GM10266 (cell line): ENCODE measurements around the gene ADAMTS3.

Experiments used
- DNase-seq: peaks from one replicate; pipeline ENCODE4 v3.0.0; 2012; ENCODE audit errors: extremely low spot score
- TF ChIP-seq, protein P1 (sequence below): IDR thresholded peaks from 2 replicates; pipeline ENCODE4 v1.5.1; 2012; ENCODE audit warnings: mild to moderate bottlenecking, low read depth; ENCODE audit not compliant: control insufficient read depth, insufficient read depth; ENCODE audit errors: missing control alignments

The ADAMTS3 gene

GRCh38 chr4:72358483-72358882, 210.5 kb downstream of the ADAMTS3 start:
- TF ChIP-seq, protein P1, sequence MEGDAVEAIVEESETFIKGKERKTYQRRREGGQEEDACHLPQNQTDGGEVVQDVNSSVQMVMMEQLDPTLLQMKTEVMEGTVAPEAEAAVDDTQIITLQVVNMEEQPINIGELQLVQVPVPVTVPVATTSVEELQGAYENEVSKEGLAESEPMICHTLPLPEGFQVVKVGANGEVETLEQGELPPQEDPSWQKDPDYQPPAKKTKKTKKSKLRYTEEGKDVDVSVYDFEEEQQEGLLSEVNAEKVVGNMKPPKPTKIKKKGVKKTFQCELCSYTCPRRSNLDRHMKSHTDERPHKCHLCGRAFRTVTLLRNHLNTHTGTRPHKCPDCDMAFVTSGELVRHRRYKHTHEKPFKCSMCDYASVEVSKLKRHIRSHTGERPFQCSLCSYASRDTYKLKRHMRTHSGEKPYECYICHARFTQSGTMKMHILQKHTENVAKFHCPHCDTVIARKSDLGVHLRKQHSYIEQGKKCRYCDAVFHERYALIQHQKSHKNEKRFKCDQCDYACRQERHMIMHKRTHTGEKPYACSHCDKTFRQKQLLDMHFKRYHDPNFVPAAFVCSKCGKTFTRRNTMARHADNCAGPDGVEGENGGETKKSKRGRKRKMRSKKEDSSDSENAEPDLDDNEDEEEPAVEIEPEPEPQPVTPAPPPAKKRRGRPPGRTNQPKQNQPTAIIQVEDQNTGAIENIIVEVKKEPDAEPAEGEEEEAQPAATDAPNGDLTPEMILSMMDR: no peak
- DNase-seq: no peak

GRCh38 chr4:72357908-72358307, 211.1 kb downstream of the ADAMTS3 start:
- DNase-seq: no peak
- TF ChIP-seq, protein P1: no peak

GRCh38 chr4:72352711-72353110, 216.3 kb downstream of the ADAMTS3 start:
- TF ChIP-seq, protein P1: no peak
- DNase-seq: no peak

DNA sequence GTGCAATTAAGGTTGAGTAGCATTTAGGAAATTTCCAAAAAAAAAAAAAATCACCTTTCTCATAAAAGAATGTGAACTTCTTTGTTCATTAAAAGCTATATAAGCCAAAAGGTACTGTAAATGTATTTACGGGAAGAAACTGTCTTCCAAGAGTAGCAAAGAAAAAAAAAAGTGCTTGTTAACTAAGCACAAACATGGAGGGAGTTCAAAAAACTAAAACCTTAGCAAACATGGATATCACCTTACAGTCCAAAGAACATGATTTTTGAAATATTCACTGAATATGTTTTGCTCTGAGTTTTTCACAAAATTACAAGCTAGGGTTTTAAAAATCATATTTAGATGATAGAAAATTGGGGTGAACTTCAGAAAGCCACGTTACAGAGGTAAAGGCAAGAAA, 217.5 kb downstream of the ADAMTS3 start:
- TF ChIP-seq, protein P1: no peak
- no peak for DNase-seq

- no peak for DNase-seq
- TF ChIP-seq, protein P1: no peak
Observed at GRCh38 chr4:72348701-72349100, 220.3 kb downstream of the ADAMTS3 start.

- TF ChIP-seq, protein P1: no peak
- DNase-seq: no peak
Observed at GRCh38 chr4:72344418-72344817, 224.6 kb downstream of the ADAMTS3 start.

GRCh38 chr4:72341432-72341820, 227.6 kb downstream of the ADAMTS3 start:
- DNase-seq: no peak
- TF ChIP-seq, protein P1: no peak
